Measurements from ENCODE around the gene DGKD. TPM values are rescaled to one million over a fixed set of nuclear protein-coding genes. Genes with fewer than 3 reads are reported as not detected.
A peak's percentile ranks its signal among the peaks of the same experiment; 100 is the strongest.

DGKD gene
- total and polyA plus RNA-seq, 11 donors, result 15.5 to 88.6 (median 43.0) TPM

GRCh38 chr2:233487748-233488345 lies 133.6 kb downstream of the DGKD start:
- ATAC-seq, result no peak
- no peak for TF ChIP-seq POLR2A (IDR thresholded peaks at IDR 0.05)
- no peak for TF ChIP-seq CTCF (IDR thresholded peaks at IDR 0.05)
- peak overlapping the region in 1 of 12 donors; percentile 7 for H3K27ac ChIP-seq
- peaks cover 0 to 16% (median 9%) of the 10 kb centered on the region in 12 donors for H3K4me1 ChIP-seq
- H3K9me3 ChIP-seq, result no peaks in the 10 kb centered on the region
- H3K27me3 ChIP-seq, result no peaks in the 10 kb centered on the region
- peaks cover 0 to 94% (median 82%) of the 10 kb centered on the region in 9 donors for H3K36me3 ChIP-seq
- no peak for DNase-seq
- no peak overlapping the region for H3K4me3 ChIP-seq
- intact Hi-C loops (cut with DNase I), result no loop called here
- WGBS, 4 donors, result 82 to 93% (median 92%) methylated on average over 9 of the region's 9 CpGs

- Histone ChIP-seq H3K9me3 (no peaks in the 10 kb centered on the region), H3K4me1 (peaks cover 0 to 16% (median 9%) of the 10 kb centered on the region in 12 donors), H3K27ac (no peak overlapping the region), H3K27me3 (no peaks in the 10 kb centered on the region), H3K36me3 (peaks cover 0 to 94% (median 81%) of the 10 kb centered on the region in 9 donors), H3K4me3 (no peak overlapping the region)
- WGBS, 4 donors, result 84 to 91% (median 89%) methylated on average over 10 of the region's 10 CpGs
- no peak for TF ChIP-seq CTCF (IDR thresholded peaks at IDR 0.05)
- TF ChIP-seq POLR2A (IDR thresholded peaks at IDR 0.05), result no peak
- ATAC-seq, result no peak
- no peak for DNase-seq
- intact Hi-C loops (cut with DNase I), result no loop called here
Measured at GRCh38 chr2:233489143-233489542, 134.8 kb downstream of the DGKD start.

GRCh38 chr2:233489666-233490065 lies 135.4 kb downstream of the DGKD start:
- H3K4me1 ChIP-seq, result peaks cover 0 to 16% (median 9%) of the 10 kb centered on the region in 12 donors
- H3K36me3 ChIP-seq, result peaks cover 0 to 94% (median 80%) of the 10 kb centered on the region in 9 donors
- H3K9me3 ChIP-seq, result no peaks in the 10 kb centered on the region
- H3K27me3 ChIP-seq, result no peaks in the 10 kb centered on the region
- H3K27ac ChIP-seq, result no peak overlapping the region
- ATAC-seq (peak in 1 of 4 donors; percentile 33), DNase-seq (no peak)
- 87 to 97% (median 93%) methylated on average over 6 of the region's 6 CpGs for WGBS, 4 donors
- H3K4me3 ChIP-seq, result no peak overlapping the region
- intact Hi-C loops (cut with DNase I), result no loop called here
- TF ChIP-seq CTCF (IDR thresholded peaks at IDR 0.05) (no peak), POLR2A (IDR thresholded peaks at IDR 0.05) (no peak)

- Histone ChIP-seq H3K27me3 (no peaks in the 10 kb centered on the region), H3K36me3 (peaks cover 0 to 92% (median 74%) of the 10 kb centered on the region in 9 donors), H3K4me1 (peaks cover 0 to 16% (median 9%) of the 10 kb centered on the region in 12 donors), H3K9me3 (no peaks in the 10 kb centered on the region), H3K27ac (no peak overlapping the region), H3K4me3 (no peak overlapping the region)
- TF ChIP-seq CTCF (IDR thresholded peaks at IDR 0.05), result no peak
- intact Hi-C loops (cut with DNase I), result no loop called here
- 89 to 94% (median 93%) methylated on average over 7 of the region's 7 CpGs for WGBS, 4 donors
- no peak for ATAC-seq
- no peak for DNase-seq
Measured at GRCh38 chr2:233490831-233491230, 136.5 kb downstream of the DGKD start.
